ENCODE data around the gene FEZF1. TPM values are rescaled to one million over a fixed set of nuclear protein-coding genes. Genes with fewer than 3 reads are reported as not detected.
"Not testable (repeated sequence)": the region's sequence is repeated elsewhere in the genome, so short reads cannot be mapped to it uniquely, and the experiment has no call there.

Gene FEZF1
- polyA plus RNA-seq, 1 donor: 0.12 TPM

GRCh38 chr7:122306320-122307227 is 2.0 kb upstream of the FEZF1 start:
- DNase-seq: no peak

- DNase-seq: no peak
Observed at GRCh38 chr7:122305475-122306319, 1.1 kb upstream of the FEZF1 start.

- no peak for DNase-seq
Observed at GRCh38 chr7:122304996-122305421, 459 bp upstream of the FEZF1 start.

- no peak for DNase-seq
Observed at GRCh38 chr7:122303531-122304318, 825 bp downstream of the FEZF1 start.

GRCh38 chr7:122302761-122303530 is 1.6 kb downstream of the FEZF1 start:
- DNase-seq: no peak

GRCh38 chr7:122301858-122302760 is 2.4 kb downstream of the FEZF1 start:
- DNase-seq: no peak

GRCh38 chr7:122300956-122301833 is 3.4 kb downstream of the FEZF1 start:
- no peak for DNase-seq

GRCh38 chr7:122300211-122300932 is 4.2 kb downstream of the FEZF1 start:
- DNase-seq: no peak

GRCh38 chr7:122299624-122300210 is 4.8 kb downstream of the FEZF1 start:
- no peak for DNase-seq

GRCh38 chr7:122298618-122299017 is 5.9 kb downstream of the FEZF1 start:
- DNase-seq: no peak

- DNase-seq: no peak
Observed at GRCh38 chr7:122298131-122298530, 6.4 kb downstream of the FEZF1 start.

- DNase-seq: no peak
Observed at GRCh38 chr7:122291189-122291588, 13.4 kb downstream of the FEZF1 start.

- no peak for DNase-seq
Observed at GRCh38 chr7:122290476-122290875, 14.1 kb downstream of the FEZF1 start.

- no peak for DNase-seq
Observed at GRCh38 chr7:122289426-122289825, 15.1 kb downstream of the FEZF1 start.

- DNase-seq: not testable (repeated sequence)
Observed at GRCh38 chr7:122284608-122285007, 19.9 kb downstream of the FEZF1 start.

- no peak for DNase-seq
Observed at GRCh38 chr7:122273117-122273516, 31.4 kb downstream of the FEZF1 start.

- DNase-seq: no peak
Observed at GRCh38 chr7:122269241-122269640, 35.3 kb downstream of the FEZF1 start.

GRCh38 chr7:122268101-122268500 is 36.4 kb downstream of the FEZF1 start:
- no peak for DNase-seq

GRCh38 chr7:122262246-122262645 is 42.3 kb downstream of the FEZF1 start:
- no peak for DNase-seq
